Stimulated activated CD8-positive, alpha-beta memory T cell treated with anti-CD3 and anti-CD28 coated beads, Interleukin-7, amount 100 ng/mL, for 48 hours (primary cell): ENCODE data around the gene TGFA.

Experiments
- DNase-seq, 2 donors: peaks; one replicate each; pipeline ENCODE4 v3.0.0-alpha.2; 2020; ENCODE audit warnings: low read depth in 1 of 2; ENCODE audit errors: extremely low read depth in 1 of 2

TGFA gene

GRCh38 chr2:70431716-70432347 is 121.8 kb downstream of the TGFA start:
- no peak for DNase-seq

- no peak for DNase-seq
Observed at GRCh38 chr2:70426341-70426740, 127.3 kb downstream of the TGFA start.

- no peak for DNase-seq
Observed at GRCh38 chr2:70425682-70426301, 127.8 kb downstream of the TGFA start.

- DNase-seq: no peak
Observed at GRCh38 chr2:70420740-70421139, 132.9 kb downstream of the TGFA start.

GRCh38 chr2:70420143-70420542 is 133.5 kb downstream of the TGFA start:
- DNase-seq: no peak

GRCh38 chr2:70418514-70418913 is 135.1 kb downstream of the TGFA start:
- no peak for DNase-seq

GRCh38 chr2:70417011-70417410 is 136.6 kb downstream of the TGFA start:
- no peak for DNase-seq

GRCh38 chr2:70412294-70413070 is 141.1 kb downstream of the TGFA start:
- no peak for DNase-seq

- DNase-seq: no peak
Observed at GRCh38 chr2:70411483-70412125, 142.0 kb downstream of the TGFA start.

- no peak for DNase-seq
Observed at GRCh38 chr2:70403267-70404053, 150.2 kb downstream of the TGFA start.

- no peak for DNase-seq
Observed at GRCh38 chr2:70400539-70400938, 153.1 kb downstream of the TGFA start.

GRCh38 chr2:70399046-70399445 is 154.6 kb downstream of the TGFA start:
- DNase-seq: no peak
